SJCRH30 (cell line): Measurements from ENCODE around the gene MACF1. TPM values are rescaled to one million over a fixed set of nuclear protein-coding genes. Genes with fewer than 3 reads are reported as not detected.

Experiments
- DNase-seq, 2 experiments: peaks; one replicate each; pipeline ENCODE4 v3.0.0-alpha.2; 2015 to 2020
- H3K27ac ChIP-seq: fragments of 250-450 bp; sonication (Bioruptor Pico); 2 replicates; pipeline ENCODE4 v1.5.1; 2020; ENCODE audit warnings: mild to moderate bottlenecking, moderate library complexity
- H3K27me3 ChIP-seq: fragments of 250-450 bp; sonication (Bioruptor Pico); 2 replicates; pipeline ENCODE4 v1.5.1; 2020; ENCODE audit warnings: mild to moderate bottlenecking, moderate library complexity
- H3K36me3 ChIP-seq: fragments of 250-450 bp; sonication (Bioruptor Pico); 2 replicates; pipeline ENCODE4 v1.5.1; 2020; ENCODE audit warnings: mild to moderate bottlenecking, moderate library complexity
- H3K4me1 ChIP-seq: fragments of 250-450 bp; sonication (Bioruptor Pico); 2 replicates; pipeline ENCODE4 v1.5.1; 2020; ENCODE audit warnings: mild to moderate bottlenecking, moderate library complexity
- H3K4me3 ChIP-seq: fragments of 250-450 bp; sonication (Bioruptor Pico); 2 replicates; pipeline ENCODE4 v1.5.1; 2020; ENCODE audit warnings: mild to moderate bottlenecking, moderate library complexity
- H3K9me3 ChIP-seq: fragments of 250-450 bp; sonication (Bioruptor Pico); replicated peaks from 2 replicates; pipeline ENCODE4 v1.5.1; 2020; ENCODE audit warnings: mild to moderate bottlenecking, moderate library complexity
- total RNA-seq: library from RNA; depleted of rRNA; stranded (reverse); fragments of >200 nt; shearing (Covaris generic); gene quantifications from 2 replicates; pipeline ENCODE4 v1.2.3, GENCODE V29; 2014

MACF1 gene
- total RNA-seq, 1 experiment from 2014 or later: 172 TPM

- Histone ChIP-seq H3K4me1 (0 out of 2 replicates have a peak, but pooled peaks cover 7% of the 10 kb centered on the region), H3K27me3 (no peaks in the 10 kb centered on the region), H3K36me3 (peaks cover 3% of the 10 kb centered on the region; the same call in 1 of the 2 replicates), H3K27ac (no peak overlapping the region), H3K4me3 (no peak overlapping the region), H3K9me3 (no peaks in the 10 kb centered on the region)
- no peak for DNase-seq
Measured at GRCh38 chr1:39214998-39215873, 10.7 kb downstream of the MACF1 start.

GRCh38 chr1:39216771-39217170 is 12.3 kb downstream of the MACF1 start:
- Histone ChIP-seq H3K4me1 (0 out of 2 replicates have a peak, but pooled peaks cover 7% of the 10 kb centered on the region), H3K36me3 (peaks cover 3% of the 10 kb centered on the region; the same call in 1 of the 2 replicates), H3K27me3 (no peaks in the 10 kb centered on the region), H3K27ac (no peak overlapping the region), H3K4me3 (no peak overlapping the region), H3K9me3 (no peaks in the 10 kb centered on the region)
- no peak for DNase-seq

- Histone ChIP-seq H3K9me3 (no peaks in the 10 kb centered on the region), H3K4me3 (no peak overlapping the region), H3K27me3 (no peaks in the 10 kb centered on the region), H3K36me3 (peaks cover 3% of the 10 kb centered on the region; the same call in 1 of the 2 replicates), H3K4me1 (no peaks in the 10 kb centered on the region), H3K27ac (no peak overlapping the region)
- no peak for DNase-seq
Measured at GRCh38 chr1:39220891-39221870, 16.7 kb downstream of the MACF1 start.

GRCh38 chr1:39224295-39224829 is 19.9 kb downstream of the MACF1 start:
- Histone ChIP-seq H3K9me3 (no peaks in the 10 kb centered on the region), H3K4me3 (no peak overlapping the region), H3K27ac (no peak overlapping the region), H3K27me3 (no peaks in the 10 kb centered on the region), H3K36me3 (no peaks in the 10 kb centered on the region), H3K4me1 (no peaks in the 10 kb centered on the region)
- no peak for DNase-seq

GRCh38 chr1:39226836-39227235 is 22.3 kb downstream of the MACF1 start:
- H3K36me3 ChIP-seq: no peaks in the 10 kb centered on the region
- no peak overlapping the region for H3K4me3 ChIP-seq
- no peak for DNase-seq
- no peaks in the 10 kb centered on the region for H3K9me3 ChIP-seq
- H3K27me3 ChIP-seq: no peaks in the 10 kb centered on the region
- H3K27ac ChIP-seq: no peak overlapping the region
- H3K4me1 ChIP-seq: no peaks in the 10 kb centered on the region

GRCh38 chr1:39228252-39228651 is 23.8 kb downstream of the MACF1 start:
- no peak for DNase-seq

GRCh38 chr1:39229504-39229903 is 25.0 kb downstream of the MACF1 start:
- DNase-seq: no peak
- Histone ChIP-seq H3K27ac (no peak overlapping the region), H3K4me1 (no peaks in the 10 kb centered on the region), H3K27me3 (no peaks in the 10 kb centered on the region), H3K36me3 (no peaks in the 10 kb centered on the region), H3K9me3 (no peaks in the 10 kb centered on the region), H3K4me3 (no peak overlapping the region)

More at GRCh38 chr1:39228252-39228651, 23.8 kb downstream of the MACF1 start:
- Histone ChIP-seq H3K4me1 (no peaks in the 10 kb centered on the region), H3K27me3 (no peaks in the 10 kb centered on the region), H3K4me3 (no peak overlapping the region), H3K27ac (no peak overlapping the region), H3K36me3 (no peaks in the 10 kb centered on the region), H3K9me3 (no peaks in the 10 kb centered on the region)

GRCh38 chr1:39230261-39231190 is 26.0 kb downstream of the MACF1 start:
- Histone ChIP-seq H3K4me3 (no peak overlapping the region), H3K4me1 (no peaks in the 10 kb centered on the region), H3K27me3 (no peaks in the 10 kb centered on the region), H3K27ac (no peak overlapping the region), H3K9me3 (no peaks in the 10 kb centered on the region), H3K36me3 (no peaks in the 10 kb centered on the region)
- no peak for DNase-seq

- Histone ChIP-seq H3K36me3 (peaks cover 3% of the 10 kb centered on the region; the same call in 1 of the 2 replicates), H3K4me1 (peaks cover 12% of the 10 kb centered on the region; the same call in 1 of the 2 replicates), H3K27me3 (no peaks in the 10 kb centered on the region), H3K4me3 (no peak overlapping the region), H3K9me3 (no peaks in the 10 kb centered on the region), H3K27ac (no peak overlapping the region)
- DNase-seq: no peak
Measured at GRCh38 chr1:39236971-39237370, 32.5 kb downstream of the MACF1 start.

- no peak overlapping the region for H3K4me3 ChIP-seq
- peaks cover 3% of the 10 kb centered on the region; the same call in 1 of the 2 replicates for H3K36me3 ChIP-seq
- H3K27me3 ChIP-seq: no peaks in the 10 kb centered on the region
- DNase-seq: peak; percentile 53 to 82
- H3K4me1 ChIP-seq: peaks cover 12% of the 10 kb centered on the region; the same call in 1 of the 2 replicates
- no peak overlapping the region for H3K27ac ChIP-seq
- no peaks in the 10 kb centered on the region for H3K9me3 ChIP-seq
Measured at GRCh38 chr1:39238476-39238875, 34.0 kb downstream of the MACF1 start.

- Histone ChIP-seq H3K27ac (no peak overlapping the region), H3K27me3 (no peaks in the 10 kb centered on the region), H3K36me3 (peaks cover 3% of the 10 kb centered on the region; the same call in 1 of the 2 replicates), H3K4me1 (peaks cover 12% of the 10 kb centered on the region; the same call in 1 of the 2 replicates), H3K4me3 (no peak overlapping the region), H3K9me3 (no peaks in the 10 kb centered on the region)
- DNase-seq: no peak
Measured at GRCh38 chr1:39239968-39240367, 35.5 kb downstream of the MACF1 start.

- no peak for DNase-seq
- Histone ChIP-seq H3K27me3 (no peaks in the 10 kb centered on the region), H3K4me1 (peaks cover 8% of the 10 kb centered on the region; the same call in 1 of the 2 replicates), H3K9me3 (no peaks in the 10 kb centered on the region), H3K27ac (no peak overlapping the region), H3K36me3 (peaks cover 9% of the 10 kb centered on the region), H3K4me3 (no peak overlapping the region)
Measured at GRCh38 chr1:39243302-39243701, 38.8 kb downstream of the MACF1 start.

- Histone ChIP-seq H3K9me3 (no peaks in the 10 kb centered on the region), H3K27ac (no peak overlapping the region), H3K4me3 (no peak overlapping the region), H3K4me1 (no peaks in the 10 kb centered on the region), H3K27me3 (no peaks in the 10 kb centered on the region), H3K36me3 (peaks cover 22% of the 10 kb centered on the region)
- no peak for DNase-seq
Measured at GRCh38 chr1:39250460-39251240, 46.2 kb downstream of the MACF1 start.
